Suprapubic skin (tissue), 4 donors: ENCODE results near the gene VPS52. TPM values are rescaled to one million over a fixed set of nuclear protein-coding genes. Genes with fewer than 3 reads are reported as not detected.

Source experiments
- DNase-seq, 2 donors: peaks; one replicate each; pipeline ENCODE4 v3.0.0-alpha.2; 2019; ENCODE audit warnings: low spot score in 2 of 2
- H3K27ac ChIP-seq: fragments of 200-600 bp; sonication (generic); one replicate; pipeline ENCODE4 v1.5.1; 2019
- H3K27me3 ChIP-seq: fragments of 200-600 bp; sonication (generic); one replicate; pipeline ENCODE4 v1.5.1; 2019
- H3K36me3 ChIP-seq: fragments of 200-600 bp; sonication (generic); one replicate; pipeline ENCODE4 v1.5.1; 2019
- H3K4me1 ChIP-seq: fragments of 200-600 bp; sonication (generic); one replicate; pipeline ENCODE4 v1.5.1; 2019
- H3K4me3 ChIP-seq: fragments of 200-600 bp; sonication (generic); one replicate; pipeline ENCODE4 v1.5.1; 2019; ENCODE audit warnings: mild to moderate bottlenecking
- H3K9me3 ChIP-seq: fragments of 200-600 bp; sonication (generic); one replicate; pipeline ENCODE4 v1.5.1; 2019
- CTCF ChIP-seq, 2 donors: fragments of 200-600 bp in 1 of 2; fragments of 450-650 bp in 1 of 2; sonication (generic) in 1 of 2; IDR thresholded peaks; one replicate each; pipeline ENCODE4 v1.5.1; 2016 to 2019; ENCODE audit warnings: antibody characterized with exemption in 2 of 2, mild to moderate bottlenecking in 1 of 2, moderate library complexity in 1 of 2
- EP300 ChIP-seq: sonication (generic); formaldehyde crosslinking; IDR thresholded peaks from one replicate; pipeline ENCODE4 v1.6.1; 2017; ENCODE audit warnings: antibody characterized with exemption
- POLR2A ChIP-seq, 2 donors: fragments of 450-650 bp; IDR thresholded peaks; one replicate each; pipeline ENCODE4 v1.6.1; 2017; ENCODE audit warnings: antibody characterized with exemption in 2 of 2, mild to moderate bottlenecking in 2 of 2, moderate library complexity in 2 of 2
- POLR2AphosphoS5 ChIP-seq, 3 donors: sonication (generic); formaldehyde crosslinking; IDR thresholded peaks; one replicate each; pipeline ENCODE4 v1.6.1; 2017; ENCODE audit warnings: antibody characterized with exemption in 3 of 3
- WGBS: methylation state at CpG from one replicate; pipeline ENCODE4 v1.1.5; 2018; 5-methylcytosine and 5-hydroxymethylcytosine counted together
- total RNA-seq, 4 donors: library from RNA; depleted of rRNA; stranded (reverse); fragments of >200 nt; gene quantifications; one replicate each; pipeline ENCODE4 v1.1.0, GENCODE V29; 2016

VPS52 gene
- total RNA-seq, 4 donors from 2014 or later, result 44.4 to 75.1 (median 59.0) TPM

GRCh38 chr6:33248932-33249731 is 22.5 kb downstream of the VPS52 start:
- no peaks in the 10 kb centered on the region for H3K9me3 ChIP-seq
- no peaks in the 10 kb centered on the region for H3K27me3 ChIP-seq
- peak overlapping the region; percentile 71 for H3K4me3 ChIP-seq
- peak; percentile 98 to 99 for DNase-seq
- 0% methylated on average over 27 of the region's 58 CpGs for WGBS
- peak overlapping the region; percentile 96 for H3K27ac ChIP-seq
- TF ChIP-seq POLR2A (IDR thresholded peaks at IDR 0.05) (peak in 1 of 2 donors; percentile 68), POLR2AphosphoS5 (IDR thresholded peaks at IDR 0.05) (peak in 1 of 3 donors; percentile 72), EP300 (no peak), CTCF (IDR thresholded peaks at IDR 0.05) (peak in 1 of 2 donors; percentile 9)
- peaks cover 34% of the 10 kb centered on the region for H3K4me1 ChIP-seq
- H3K36me3 ChIP-seq, result peaks cover 17% of the 10 kb centered on the region

GRCh38 chr6:33248643-33248931 is 23.1 kb downstream of the VPS52 start:
- no peaks in the 10 kb centered on the region for H3K27me3 ChIP-seq

GRCh38 chr6:33247977-33248642 is 23.6 kb downstream of the VPS52 start:
- H3K4me3 ChIP-seq, result peak overlapping the region; percentile 71
- no peaks in the 10 kb centered on the region for H3K27me3 ChIP-seq
- H3K9me3 ChIP-seq, result no peaks in the 10 kb centered on the region
- peak; percentile 94 to 96 for DNase-seq
- TF ChIP-seq CTCF (IDR thresholded peaks at IDR 0.05) (peak; percentile 95 to 96), POLR2AphosphoS5 (IDR thresholded peaks at IDR 0.05) (no peak)
- H3K27ac ChIP-seq, result peak overlapping the region; percentile 96
- peaks cover 17% of the 10 kb centered on the region for H3K36me3 ChIP-seq
- H3K4me1 ChIP-seq, result peaks cover 34% of the 10 kb centered on the region
- 8% methylated on average over 15 of the region's 28 CpGs for WGBS

More at GRCh38 chr6:33248643-33248931, 23.1 kb downstream of the VPS52 start:
- Histone ChIP-seq H3K4me1 (peaks cover 34% of the 10 kb centered on the region), H3K4me3 (peak overlapping the region; percentile 71), H3K36me3 (peaks cover 17% of the 10 kb centered on the region), H3K9me3 (no peaks in the 10 kb centered on the region), H3K27ac (peak overlapping the region; percentile 96)
- under 1% methylated on average over 14 of the region's 18 CpGs for WGBS
- DNase-seq, result no peak
- TF ChIP-seq CTCF (IDR thresholded peaks at IDR 0.05), result no peak
- no peak for TF ChIP-seq POLR2AphosphoS5 (IDR thresholded peaks at IDR 0.05)
- TF ChIP-seq EP300, result no peak

- peaks cover 16% of the 10 kb centered on the region for H3K27me3 ChIP-seq
- DNase-seq, result no peak
- 25% methylated on average over 1 of the region's 1 CpG for WGBS
These were observed 28.2 kb downstream of the VPS52 start for GRCh38 chr6:33243476-33243875.

More at GRCh38 chr6:33243476-33243875, 28.2 kb downstream of the VPS52 start:
- Histone ChIP-seq H3K36me3 (no peaks in the 10 kb centered on the region), H3K4me1 (peaks cover 10% of the 10 kb centered on the region), H3K9me3 (no peaks in the 10 kb centered on the region), H3K27ac (no peak overlapping the region), H3K4me3 (no peak overlapping the region)
- no peak for TF ChIP-seq POLR2A (IDR thresholded peaks at IDR 0.05)
- TF ChIP-seq POLR2AphosphoS5 (IDR thresholded peaks at IDR 0.05), result no peak
- TF ChIP-seq CTCF (IDR thresholded peaks at IDR 0.05), result no peak
- no peak for TF ChIP-seq EP300
